BLaER1 treated with 17β-estradiol and CSF1 and Interleukin-3, amounts not matched to agents 10 nM and 100 nM (cell line): ENCODE results near the gene KCNH5.

Experiments
- H3K27ac ChIP-seq, 11 experiments: shearing (Covaris generic); formaldehyde crosslinking; 2 replicates each; pipeline ENCODE4 v1.8.1; 2022
- H3K27me3 ChIP-seq, 11 experiments: shearing (Covaris generic); formaldehyde crosslinking; 2 replicates each; pipeline ENCODE4 v1.8.1; 2022
- H3K36me3 ChIP-seq, 11 experiments: shearing (Covaris generic); formaldehyde crosslinking; 2 replicates each; pipeline ENCODE4 v1.8.1; 2022
- H3K4me1 ChIP-seq, 10 experiments: shearing (Covaris generic); formaldehyde crosslinking; 2 replicates each; pipeline ENCODE4 v1.8.1; 2022
- H3K4me2 ChIP-seq, 11 experiments: shearing (Covaris generic); formaldehyde crosslinking; 2 replicates each; pipeline ENCODE4 v1.8.1; 2022
- H3K4me3 ChIP-seq, 10 experiments: shearing (Covaris generic); formaldehyde crosslinking; 2 replicates each; pipeline ENCODE4 v1.8.1; 2022
- H3K9ac ChIP-seq, 11 experiments: shearing (Covaris generic); formaldehyde crosslinking; 2 replicates each; pipeline ENCODE4 v1.8.1; 2022
- H3K9me3 ChIP-seq, 11 experiments: shearing (Covaris generic); formaldehyde crosslinking; replicated peaks in 1 of 11; 2 replicates each; pipeline ENCODE4 v1.8.1; 2022
- H4K20me1 ChIP-seq, 11 experiments: shearing (Covaris generic); formaldehyde crosslinking; 2 replicates each; pipeline ENCODE4 v1.8.1; 2022
- Cebpa-rat ChIP-seq, 11 experiments: shearing (Covaris generic); IDR thresholded peaks; 2 replicates each; pipeline ENCODE4 v1.8.1; 2022

The KCNH5 gene

GRCh38 chr14:62914873-62915272, 130.4 kb downstream of the KCNH5 start:
- no peaks in the 10 kb centered on the region for H3K9me3 ChIP-seq
- no peaks in the 10 kb centered on the region for H3K4me1 ChIP-seq
- no peak for TF ChIP-seq Cebpa-rat (IDR thresholded peaks at IDR 0.05)
- no peak overlapping the region for H3K9ac ChIP-seq
- no peak overlapping the region for H3K4me3 ChIP-seq
- H3K36me3 ChIP-seq: no peaks in the 10 kb centered on the region
- no peak overlapping the region for H3K4me2 ChIP-seq
- H3K27me3 ChIP-seq: no peaks in the 10 kb centered on the region
- no peaks in the 10 kb centered on the region for H4K20me1 ChIP-seq
- H3K27ac ChIP-seq: no peak overlapping the region

GRCh38 chr14:62914025-62914424, 131.2 kb downstream of the KCNH5 start:
- no peaks in the 10 kb centered on the region for H3K36me3 ChIP-seq
- H3K4me2 ChIP-seq: no peak overlapping the region
- H3K4me1 ChIP-seq: no peaks in the 10 kb centered on the region
- H3K27ac ChIP-seq: no peak overlapping the region
- no peaks in the 10 kb centered on the region for H4K20me1 ChIP-seq
- H3K27me3 ChIP-seq: no peaks in the 10 kb centered on the region
- H3K4me3 ChIP-seq: no peak overlapping the region
- TF ChIP-seq Cebpa-rat (IDR thresholded peaks at IDR 0.05): no peak
- H3K9ac ChIP-seq: no peak overlapping the region
- no peaks in the 10 kb centered on the region for H3K9me3 ChIP-seq

- TF ChIP-seq Cebpa-rat (IDR thresholded peaks at IDR 0.05): no peak
- H3K4me1 ChIP-seq: no peaks in the 10 kb centered on the region
- H3K36me3 ChIP-seq: no peaks in the 10 kb centered on the region
- no peaks in the 10 kb centered on the region for H3K27me3 ChIP-seq
- no peak overlapping the region for H3K4me3 ChIP-seq
- no peaks in the 10 kb centered on the region for H4K20me1 ChIP-seq
- H3K9me3 ChIP-seq: no peaks in the 10 kb centered on the region
- no peak overlapping the region for H3K27ac ChIP-seq
- H3K9ac ChIP-seq: no peak overlapping the region
- H3K4me2 ChIP-seq: no peak overlapping the region
These were observed 136.8 kb downstream of the KCNH5 start for GRCh38 chr14:62908506-62908905.

- Histone ChIP-seq H3K36me3 (no peaks in the 10 kb centered on the region), H3K4me1 (no peaks in the 10 kb centered on the region), H3K4me3 (no peak overlapping the region), H3K4me2 (no peak overlapping the region; a peak in 1 of 22 replicates), H3K27me3 (no peaks in the 10 kb centered on the region), H3K9ac (no peak overlapping the region), H3K27ac (no peak overlapping the region), H3K9me3 (no peaks in the 10 kb centered on the region), H4K20me1 (no peaks in the 10 kb centered on the region)
- TF ChIP-seq Cebpa-rat (IDR thresholded peaks at IDR 0.05): no peak
These were observed 139.7 kb downstream of the KCNH5 start for GRCh38 chr14:62905566-62905965.

- H3K4me2 ChIP-seq: peak overlapping the region in 9 of 11 experiments; percentile 7 to 72 (median 48); a peak in 14 of 22 replicates
- H3K4me3 ChIP-seq: no peak overlapping the region
These were observed 147.5 kb downstream of the KCNH5 start for GRCh38 chr14:62897771-62898170.

GRCh38 chr14:62896932-62897456, 148.3 kb downstream of the KCNH5 start:
- Histone ChIP-seq H3K27me3 (no peaks in the 10 kb centered on the region), H3K4me1 (peaks cover 0 to 14% (median 11%) of the 10 kb centered on the region in 10 experiments; a peak in 13 of 20 replicates), H3K27ac (peak overlapping the region in 1 of 11 experiments; percentile 17; a peak in 2 of 22 replicates), H3K9me3 (no peaks in the 10 kb centered on the region), H4K20me1 (no peaks in the 10 kb centered on the region), H3K9ac (no peak overlapping the region), H3K36me3 (no peaks in the 10 kb centered on the region), H3K4me3 (no peak overlapping the region), H3K4me2 (peak overlapping the region in 9 of 11 experiments; percentile 7 to 72 (median 48); a peak in 13 of 22 replicates)
- TF ChIP-seq Cebpa-rat (IDR thresholded peaks at IDR 0.05): no peak

More at GRCh38 chr14:62897771-62898170, 147.5 kb downstream of the KCNH5 start:
- TF ChIP-seq Cebpa-rat (IDR thresholded peaks at IDR 0.05): no peak
- Histone ChIP-seq H3K27me3 (no peaks in the 10 kb centered on the region), H3K27ac (peak overlapping the region in 1 of 11 experiments; percentile 17; a peak in 2 of 22 replicates), H4K20me1 (no peaks in the 10 kb centered on the region), H3K9me3 (no peaks in the 10 kb centered on the region), H3K9ac (no peak overlapping the region), H3K36me3 (no peaks in the 10 kb centered on the region), H3K4me1 (peaks cover 0 to 14% (median 11%) of the 10 kb centered on the region in 10 experiments; a peak in 13 of 20 replicates)

- H3K9me3 ChIP-seq: no peaks in the 10 kb centered on the region
- H3K27ac ChIP-seq: no peak overlapping the region
- TF ChIP-seq Cebpa-rat (IDR thresholded peaks at IDR 0.05): no peak
- H3K4me1 ChIP-seq: peaks cover 0 to 14% (median 11%) of the 10 kb centered on the region in 10 experiments; a peak in 13 of 20 replicates
- no peaks in the 10 kb centered on the region for H3K36me3 ChIP-seq
- no peaks in the 10 kb centered on the region for H3K27me3 ChIP-seq
- no peak overlapping the region for H3K9ac ChIP-seq
- no peak overlapping the region for H3K4me3 ChIP-seq
- H3K4me2 ChIP-seq: no peak overlapping the region
- no peaks in the 10 kb centered on the region for H4K20me1 ChIP-seq
These were observed 150.5 kb downstream of the KCNH5 start for GRCh38 chr14:62894736-62895135.

GRCh38 chr14:62889364-62889763, 155.9 kb downstream of the KCNH5 start:
- H3K27me3 ChIP-seq: no peaks in the 10 kb centered on the region
- no peaks in the 10 kb centered on the region for H3K9me3 ChIP-seq
- H3K4me1 ChIP-seq: no peaks in the 10 kb centered on the region
- no peak overlapping the region for H3K9ac ChIP-seq
- no peaks in the 10 kb centered on the region for H4K20me1 ChIP-seq
- H3K27ac ChIP-seq: no peak overlapping the region
- TF ChIP-seq Cebpa-rat (IDR thresholded peaks at IDR 0.05): no peak
- no peak overlapping the region for H3K4me3 ChIP-seq
- H3K4me2 ChIP-seq: no peak overlapping the region
- H3K36me3 ChIP-seq: no peaks in the 10 kb centered on the region

- TF ChIP-seq Cebpa-rat (IDR thresholded peaks at IDR 0.05): no peak
- no peaks in the 10 kb centered on the region for H3K27me3 ChIP-seq
- H3K4me1 ChIP-seq: no peaks in the 10 kb centered on the region
- no peaks in the 10 kb centered on the region for H3K9me3 ChIP-seq
- H3K4me2 ChIP-seq: no peak overlapping the region
- H3K9ac ChIP-seq: no peak overlapping the region
- no peaks in the 10 kb centered on the region for H3K36me3 ChIP-seq
- no peaks in the 10 kb centered on the region for H4K20me1 ChIP-seq
- no peak overlapping the region for H3K27ac ChIP-seq
- no peak overlapping the region for H3K4me3 ChIP-seq
These were observed 158.8 kb downstream of the KCNH5 start for GRCh38 chr14:62886461-62886860.

- Histone ChIP-seq H3K27me3 (no peaks in the 10 kb centered on the region), H3K4me3 (no peak overlapping the region), H3K4me2 (no peak overlapping the region), H3K27ac (no peak overlapping the region), H3K4me1 (no peaks in the 10 kb centered on the region), H3K9me3 (no peaks in the 10 kb centered on the region), H4K20me1 (no peaks in the 10 kb centered on the region), H3K36me3 (no peaks in the 10 kb centered on the region), H3K9ac (no peak overlapping the region)
- no peak for TF ChIP-seq Cebpa-rat (IDR thresholded peaks at IDR 0.05)
These were observed 159.8 kb downstream of the KCNH5 start for GRCh38 chr14:62885451-62885850.
